Astrocyte of the spinal cord (primary cell): ENCODE data around the gene POLL.
A peak's percentile ranks its signal among the peaks of the same experiment; 100 is the strongest.

Experiments used
- DNase-seq: peaks from one replicate; pipeline ENCODE4 v3.0.0; 2011; ENCODE audit warnings: low read depth, low spot score
- H3K4me3 ChIP-seq: 2 replicates; pipeline ENCODE4 v1.5.1; 2011; ENCODE audit warnings: low read depth, mild to moderate bottlenecking, low read length, moderate library complexity
- CTCF ChIP-seq: IDR thresholded peaks from 2 replicates; pipeline ENCODE4 v1.5.1; 2012; ENCODE audit warnings: low read depth, mild to moderate bottlenecking, low read length, inconsistent platforms
- in situ Hi-C: cut with HindIII; loops from 2 replicates; pipeline ENCODE4 v1.10.0; 2017; ENCODE audit warnings: low sequenced_read_pairs

Gene POLL

DNA sequence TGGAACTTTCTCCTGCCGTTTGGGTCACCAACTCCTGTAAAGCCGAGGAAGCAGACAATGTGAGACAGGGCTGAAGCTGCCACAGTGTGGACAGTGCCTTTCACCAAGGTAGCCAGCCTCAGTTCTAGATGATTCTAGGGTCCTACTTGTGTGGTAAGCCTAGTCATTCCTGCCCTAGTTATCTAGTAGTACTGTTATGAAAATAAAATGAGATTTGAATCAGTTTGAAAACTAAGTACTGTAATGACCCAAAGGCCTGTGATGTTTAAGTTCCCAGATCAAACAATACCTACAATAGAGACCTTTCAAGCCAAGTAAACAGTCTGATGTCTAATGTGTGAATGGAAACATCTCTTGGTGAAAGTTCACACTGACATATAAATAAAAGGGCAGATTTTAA, 37.1 kb downstream of the POLL start:
- in situ Hi-C loops: no loop called here
- TF ChIP-seq CTCF: no peak
- DNase-seq: no peak
- no peak overlapping the region for H3K4me3 ChIP-seq

DNA sequence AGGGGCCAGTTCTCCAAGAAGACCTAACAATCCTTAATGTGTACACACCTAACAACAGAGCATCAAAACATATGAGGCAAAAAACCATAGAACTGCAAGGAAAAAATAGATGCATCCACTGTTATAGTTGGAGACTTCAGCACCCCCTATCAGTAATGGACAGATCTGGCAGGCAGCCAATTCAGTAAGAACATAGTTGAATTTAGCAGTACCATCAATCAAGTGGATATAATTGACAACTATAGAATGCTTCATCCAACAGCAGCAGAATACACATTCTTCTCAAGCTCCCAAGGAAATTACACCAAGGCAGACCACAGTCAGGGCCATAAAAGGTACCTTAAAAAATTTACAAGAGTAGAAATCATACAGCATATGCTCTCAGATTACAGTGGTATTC, 42.2 kb downstream of the POLL start:
- H3K4me3 ChIP-seq: no peak overlapping the region
- in situ Hi-C loops: no loop called here
- no peak for DNase-seq
- TF ChIP-seq CTCF: no peak

DNA sequence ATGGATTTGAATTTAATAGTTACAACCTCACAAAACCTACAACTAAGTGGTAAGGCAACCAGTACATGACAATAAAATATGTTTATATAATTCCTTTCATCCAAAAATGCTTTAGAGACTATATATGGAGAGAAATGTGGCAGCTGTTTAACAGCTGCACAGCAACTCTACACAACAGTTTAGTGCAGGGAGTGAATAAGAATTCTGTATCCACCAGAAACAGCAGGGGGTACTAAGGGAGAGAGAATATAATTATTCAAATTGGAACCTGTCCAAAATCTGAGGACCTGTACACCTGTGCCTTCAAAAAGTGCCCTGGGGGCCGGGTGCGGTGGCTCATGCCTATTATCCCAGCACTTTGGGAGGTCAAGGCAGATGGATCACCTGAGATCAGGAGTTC, 49.6 kb downstream of the POLL start:
- no peak for DNase-seq
- in situ Hi-C loops: no loop called here
- H3K4me3 ChIP-seq: no peak overlapping the region
- TF ChIP-seq CTCF: no peak

GRCh38 chr10:101536800-101537199, 51.3 kb downstream of the POLL start:
- peak; percentile 48 for TF ChIP-seq CTCF
- no peak overlapping the region for H3K4me3 ChIP-seq
- no peak for DNase-seq
- in situ Hi-C loops: no loop called here

DNA sequence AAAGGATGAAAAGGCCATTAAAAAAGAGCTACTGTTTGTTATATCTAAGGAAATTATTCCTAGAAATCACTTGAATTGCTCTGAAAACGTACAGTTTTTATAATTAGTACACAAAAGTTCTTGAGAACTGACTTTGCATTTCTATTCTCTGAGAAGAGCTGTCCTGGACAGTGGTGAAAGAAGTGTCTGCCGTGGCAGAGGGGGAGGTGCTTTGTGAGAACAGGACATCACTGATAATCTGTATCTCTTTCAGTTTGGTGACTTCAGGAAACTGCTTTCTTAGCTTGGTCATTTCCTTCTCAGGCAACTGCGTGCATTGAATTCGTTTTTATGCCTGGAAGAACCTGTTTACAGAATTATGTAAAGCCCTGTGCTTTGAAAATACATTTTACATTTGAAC, 52.1 kb downstream of the POLL start:
- DNase-seq: no peak
- TF ChIP-seq CTCF: no peak
- in situ Hi-C loops: no loop called here
- no peak overlapping the region for H3K4me3 ChIP-seq

GRCh38 chr10:101529725-101530553, 58.1 kb downstream of the POLL start:
- no peak for DNase-seq
- in situ Hi-C loops: no loop called here
- TF ChIP-seq CTCF: no peak
- no peak overlapping the region for H3K4me3 ChIP-seq
